DOHH2 (cell line): Measurements from ENCODE around the gene SLC45A1.

Experiments used
- H3F3A ChIP-seq: fragments of 200-600 bp; sonication (generic), shearing (Covaris generic); 2 replicates; pipeline ENCODE4 v1.6.0; 2016; ENCODE audit warnings: antibody characterized with exemption, mild to moderate bottlenecking; ENCODE audit not compliant: control insufficient read depth, insufficient read depth
- H3K27ac ChIP-seq: fragments of 200-600 bp; sonication (generic); 2 replicates; pipeline ENCODE4 v1.5.1; 2014; ENCODE audit warnings: low read depth, mild to moderate bottlenecking, low read length, moderate library complexity
- H3K27me3 ChIP-seq: fragments of 200-600 bp; sonication (generic); 2 replicates; pipeline ENCODE4 v1.6.1; 2014; ENCODE audit warnings: mild to moderate bottlenecking, low read length, mixed read lengths; ENCODE audit not compliant: control insufficient read depth
- H3K36me3 ChIP-seq: fragments of 200-600 bp; sonication (generic); 2 replicates; pipeline ENCODE4 v1.6.1; 2014; ENCODE audit warnings: mild to moderate bottlenecking, low read length, moderate library complexity, mixed read lengths; ENCODE audit not compliant: control insufficient read depth
- H3K4me1 ChIP-seq: fragments of 200-600 bp; sonication (generic); 2 replicates; pipeline ENCODE4 v1.6.1; 2014; ENCODE audit warnings: mild to moderate bottlenecking, low read length, mixed read lengths; ENCODE audit not compliant: control insufficient read depth
- H3K4me2 ChIP-seq: fragments of 200-600 bp; sonication (generic); 2 replicates; pipeline ENCODE4 v1.6.0; 2014; ENCODE audit warnings: mild to moderate bottlenecking, low read length, moderate library complexity
- H3K4me3 ChIP-seq: fragments of 200-600 bp; sonication (generic); 2 replicates; pipeline ENCODE4 v1.5.1; 2014; ENCODE audit warnings: mild to moderate bottlenecking, low read length, mixed read lengths
- H3K79me2 ChIP-seq: fragments of 200-600 bp; sonication (generic); 2 replicates; pipeline ENCODE4 v1.6.1; 2014; ENCODE audit warnings: mild to moderate bottlenecking, low read length, mixed read lengths; ENCODE audit not compliant: control insufficient read depth
- H3K9me2 ChIP-seq: fragments of 200-600 bp; sonication (generic); replicated peaks from 2 replicates; pipeline ENCODE4 v1.6.1; 2014; ENCODE audit warnings: mild to moderate bottlenecking, low read length, mixed read lengths; ENCODE audit not compliant: control insufficient read depth
- H3K9me3 ChIP-seq: fragments of 200-600 bp; sonication (generic); 2 replicates; pipeline ENCODE4 v1.6.1; 2014; ENCODE audit warnings: antibody characterized with exemption, low read length, mixed read lengths; ENCODE audit not compliant: control insufficient read depth, insufficient read depth
- H4K20me1 ChIP-seq: fragments of 200-600 bp; sonication (generic); 2 replicates; pipeline ENCODE4 v1.6.0; 2014; ENCODE audit warnings: low read depth, mild to moderate bottlenecking, antibody characterized with exemption, low read length, moderate library complexity; ENCODE audit not compliant: control insufficient read depth, insufficient read depth
- EZH2phosphoT487 ChIP-seq: fragments of 200-600 bp; sonication (generic); IDR thresholded peaks from 2 replicates; pipeline ENCODE4 v1.6.1; 2017; ENCODE audit warnings: borderline replicate concordance, mild to moderate bottlenecking, antibody characterized with exemption, low read length, moderate library complexity, mixed read lengths
- TF ChIP-seq, protein P1 (sequence below): fragments of 200-600 bp; sonication (generic); IDR thresholded peaks from one replicate; pipeline ENCODE4 v1.5.1; 2014; ENCODE audit warnings: antibody characterized with exemption, mild to moderate bottlenecking, low read depth, low read length; ENCODE audit not compliant: poor library complexity, severe bottlenecking

SLC45A1 gene

DNA sequence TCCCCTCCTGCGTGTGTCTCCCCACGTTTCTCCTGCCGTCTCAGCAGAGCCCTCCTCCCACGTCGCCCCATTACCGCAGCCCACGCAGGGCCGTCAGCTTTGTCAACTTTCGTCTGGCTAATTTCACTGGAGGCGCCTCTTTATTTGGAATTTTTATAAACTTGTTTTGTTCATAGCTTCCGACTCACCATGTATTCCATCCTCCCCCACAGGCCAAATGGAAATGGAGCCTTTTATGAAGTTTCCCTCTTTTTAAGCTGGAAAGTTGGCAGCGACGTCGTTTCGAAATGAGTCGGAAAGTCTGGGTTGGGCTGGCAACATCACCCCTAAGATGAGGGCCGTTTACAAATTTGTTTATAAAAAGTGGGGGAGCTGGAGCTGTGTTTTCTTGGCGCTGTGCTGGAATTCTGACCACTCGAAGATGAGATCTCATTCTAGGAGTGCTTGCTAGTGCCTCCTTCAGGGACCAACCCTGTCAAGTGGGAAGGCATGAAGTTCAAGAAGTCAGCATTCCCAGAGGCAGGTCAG lies 23.7 kb upstream of the SLC45A1 start:
- H3K36me3 ChIP-seq: no peaks in the 10 kb centered on the region
- H3K27ac ChIP-seq: no peak overlapping the region
- no peaks in the 10 kb centered on the region for H3K27me3 ChIP-seq
- H3K79me2 ChIP-seq: no peaks in the 10 kb centered on the region
- H3K4me2 ChIP-seq: no peak overlapping the region
- no peaks in the 10 kb centered on the region for H3K4me1 ChIP-seq
- no peaks in the 10 kb centered on the region for H3F3A ChIP-seq
- H3K4me3 ChIP-seq: no peak overlapping the region
- TF ChIP-seq EZH2phosphoT487: no peak
- TF ChIP-seq, protein P1, sequence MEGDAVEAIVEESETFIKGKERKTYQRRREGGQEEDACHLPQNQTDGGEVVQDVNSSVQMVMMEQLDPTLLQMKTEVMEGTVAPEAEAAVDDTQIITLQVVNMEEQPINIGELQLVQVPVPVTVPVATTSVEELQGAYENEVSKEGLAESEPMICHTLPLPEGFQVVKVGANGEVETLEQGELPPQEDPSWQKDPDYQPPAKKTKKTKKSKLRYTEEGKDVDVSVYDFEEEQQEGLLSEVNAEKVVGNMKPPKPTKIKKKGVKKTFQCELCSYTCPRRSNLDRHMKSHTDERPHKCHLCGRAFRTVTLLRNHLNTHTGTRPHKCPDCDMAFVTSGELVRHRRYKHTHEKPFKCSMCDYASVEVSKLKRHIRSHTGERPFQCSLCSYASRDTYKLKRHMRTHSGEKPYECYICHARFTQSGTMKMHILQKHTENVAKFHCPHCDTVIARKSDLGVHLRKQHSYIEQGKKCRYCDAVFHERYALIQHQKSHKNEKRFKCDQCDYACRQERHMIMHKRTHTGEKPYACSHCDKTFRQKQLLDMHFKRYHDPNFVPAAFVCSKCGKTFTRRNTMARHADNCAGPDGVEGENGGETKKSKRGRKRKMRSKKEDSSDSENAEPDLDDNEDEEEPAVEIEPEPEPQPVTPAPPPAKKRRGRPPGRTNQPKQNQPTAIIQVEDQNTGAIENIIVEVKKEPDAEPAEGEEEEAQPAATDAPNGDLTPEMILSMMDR: no peak
- no peaks in the 10 kb centered on the region for H4K20me1 ChIP-seq
- H3K9me3 ChIP-seq: no peaks in the 10 kb centered on the region
- no peaks in the 10 kb centered on the region for H3K9me2 ChIP-seq

DNA sequence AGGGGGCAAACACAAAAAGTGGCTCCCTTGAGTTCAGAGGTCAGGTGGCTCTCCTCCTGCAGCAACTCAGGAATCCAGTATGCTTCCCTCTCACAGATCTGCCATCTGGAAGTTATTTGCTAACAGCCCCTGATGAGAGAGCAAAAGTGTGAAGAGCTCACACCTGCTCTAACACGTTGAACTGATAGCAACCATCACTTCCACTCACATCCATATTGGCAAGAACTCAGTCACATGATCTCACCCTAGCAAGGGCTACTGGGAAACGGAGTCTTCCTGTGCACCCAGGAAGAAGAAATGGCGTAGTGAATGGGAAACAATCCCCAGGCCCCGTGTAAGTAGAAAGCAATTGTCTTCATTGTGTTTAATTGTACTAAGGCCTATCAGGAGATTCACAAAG lies 20.7 kb upstream of the SLC45A1 start:
- Histone ChIP-seq H3K9me3 (no peaks in the 10 kb centered on the region), H3F3A (no peaks in the 10 kb centered on the region), H3K36me3 (no peaks in the 10 kb centered on the region), H4K20me1 (no peaks in the 10 kb centered on the region), H3K27me3 (no peaks in the 10 kb centered on the region), H3K9me2 (no peaks in the 10 kb centered on the region), H3K4me3 (no peak overlapping the region), H3K79me2 (no peaks in the 10 kb centered on the region), H3K4me1 (no peaks in the 10 kb centered on the region), H3K27ac (no peak overlapping the region), H3K4me2 (no peak overlapping the region)
- no peak for TF ChIP-seq EZH2phosphoT487

DNA sequence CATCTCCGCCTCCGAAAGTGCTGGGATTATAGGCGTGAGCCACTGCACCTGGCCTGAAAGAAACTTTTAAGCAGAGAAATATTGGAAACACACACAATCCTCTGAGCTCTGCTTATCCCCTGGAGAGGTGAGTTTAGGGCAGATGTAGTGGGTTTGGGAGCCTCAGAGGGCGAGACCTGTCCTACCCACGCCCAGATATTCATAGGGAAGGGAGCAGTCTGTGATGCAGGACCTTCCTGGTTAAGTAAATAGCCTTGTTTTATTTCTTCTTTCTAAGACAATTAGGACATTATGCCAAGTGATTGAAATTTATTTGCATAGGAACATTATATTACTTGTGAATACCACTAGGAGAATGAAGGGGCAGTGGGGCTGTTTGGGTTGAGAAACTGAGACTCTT lies 18.0 kb upstream of the SLC45A1 start:
- H3K4me1 ChIP-seq: no peaks in the 10 kb centered on the region
- H3K27ac ChIP-seq: no peak overlapping the region
- H4K20me1 ChIP-seq: no peaks in the 10 kb centered on the region
- H3K9me2 ChIP-seq: no peaks in the 10 kb centered on the region
- no peak overlapping the region for H3K4me2 ChIP-seq
- no peaks in the 10 kb centered on the region for H3F3A ChIP-seq
- H3K4me3 ChIP-seq: no peak overlapping the region
- H3K27me3 ChIP-seq: no peaks in the 10 kb centered on the region
- TF ChIP-seq EZH2phosphoT487: no peak
- TF ChIP-seq, protein P1: no peak
- no peaks in the 10 kb centered on the region for H3K9me3 ChIP-seq
- no peaks in the 10 kb centered on the region for H3K79me2 ChIP-seq
- no peaks in the 10 kb centered on the region for H3K36me3 ChIP-seq

DNA sequence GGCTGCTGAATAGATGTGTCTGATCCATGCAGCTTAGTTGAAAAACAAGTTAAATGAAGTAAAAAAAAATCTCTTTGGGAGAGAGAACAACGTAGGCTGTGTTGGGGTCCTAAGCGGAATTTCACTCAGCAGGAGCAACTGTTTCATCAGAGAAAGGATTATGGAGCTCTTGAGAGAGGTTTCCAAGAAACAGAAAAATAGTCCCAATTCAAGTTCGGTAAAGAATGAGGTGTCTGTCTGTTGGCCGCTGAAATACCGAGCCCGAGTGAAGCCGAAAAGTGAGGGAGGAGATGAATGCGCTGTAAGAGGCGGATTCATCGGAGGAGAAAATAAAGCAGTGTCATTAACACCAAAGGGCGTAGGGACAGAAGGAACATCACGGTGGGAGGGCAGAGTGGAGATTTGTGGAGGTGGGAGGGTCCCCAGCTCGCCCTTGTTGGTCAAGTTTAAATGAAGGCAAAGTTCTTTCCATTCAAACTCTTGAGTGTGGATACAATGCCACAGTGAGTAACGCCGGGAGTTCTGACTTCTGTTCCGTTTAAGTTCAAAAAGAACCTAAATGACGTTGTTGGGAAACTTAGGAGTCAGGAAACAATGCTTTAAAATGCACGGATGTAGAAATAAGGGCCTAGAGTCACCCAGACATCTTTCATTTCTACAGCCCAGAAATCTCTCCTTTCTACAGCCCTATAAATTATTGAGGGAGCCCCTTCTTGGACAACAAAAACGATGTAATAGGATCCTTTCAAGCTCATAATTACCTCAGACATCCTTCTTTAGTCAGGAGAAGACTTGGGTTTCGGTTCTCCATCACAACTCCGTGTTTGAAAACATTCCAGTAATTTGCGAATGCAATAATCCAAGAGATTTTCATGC lies 15.6 kb upstream of the SLC45A1 start:
- Histone ChIP-seq H3K27me3 (no peaks in the 10 kb centered on the region), H3K27ac (no peak overlapping the region), H3F3A (no peaks in the 10 kb centered on the region), H3K9me3 (no peaks in the 10 kb centered on the region), H3K36me3 (no peaks in the 10 kb centered on the region), H3K4me1 (no peaks in the 10 kb centered on the region), H3K4me3 (no peak overlapping the region), H3K4me2 (no peak overlapping the region), H3K79me2 (no peaks in the 10 kb centered on the region), H3K9me2 (no peaks in the 10 kb centered on the region), H4K20me1 (no peaks in the 10 kb centered on the region)
- TF ChIP-seq, protein P1: no peak
- TF ChIP-seq EZH2phosphoT487: no peak
